CD4-positive, alpha-beta T cell treated with Interleukin-17A for 4 hours (primary cell): ENCODE data around the gene MX1.

ENCODE experiments used
- DNase-seq: peaks from one replicate; pipeline ENCODE4 v3.0.0-alpha.2; 2020; ENCODE audit warnings: mixed read lengths

Gene MX1

DNA sequence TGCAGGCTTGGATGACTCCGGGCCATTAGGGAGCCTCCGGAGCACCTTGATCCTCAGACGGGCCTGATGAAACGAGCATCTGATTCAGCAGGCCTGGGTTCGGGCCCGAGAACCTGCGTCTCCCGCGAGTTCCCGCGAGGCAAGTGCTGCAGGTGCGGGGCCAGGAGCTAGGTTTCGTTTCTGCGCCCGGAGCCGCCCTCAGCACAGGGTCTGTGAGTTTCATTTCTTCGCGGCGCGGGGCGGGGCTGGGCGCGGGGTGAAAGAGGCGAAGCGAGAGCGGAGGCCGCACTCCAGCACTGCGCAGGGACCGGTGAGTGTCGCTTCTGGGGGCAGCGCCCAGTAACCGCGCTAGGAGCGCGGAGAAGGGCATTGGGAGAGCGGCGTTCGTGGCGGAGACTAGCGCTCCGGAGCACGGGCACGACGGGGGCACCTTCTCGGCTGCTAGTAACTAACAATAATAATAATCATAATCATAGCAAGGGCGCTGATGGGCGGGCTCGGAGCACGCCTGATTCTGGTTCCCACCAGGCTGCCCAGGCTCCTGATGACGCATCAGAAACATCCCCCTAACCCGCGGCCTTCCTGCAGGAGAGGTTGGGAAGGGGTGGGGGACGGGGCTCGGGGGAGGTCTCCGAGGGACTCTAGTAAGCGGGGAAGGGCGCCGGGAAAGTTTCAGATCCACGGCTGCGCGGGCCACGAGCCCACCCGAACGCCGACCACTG is at the start of gene MX1:
Gene MX1 (plus strand): TSS at position 286 of the 722 bp plus-strand sequence. CDS start 5,832 bp downstream, outside the sequence.
- peak; percentile 90 for DNase-seq

DNA sequence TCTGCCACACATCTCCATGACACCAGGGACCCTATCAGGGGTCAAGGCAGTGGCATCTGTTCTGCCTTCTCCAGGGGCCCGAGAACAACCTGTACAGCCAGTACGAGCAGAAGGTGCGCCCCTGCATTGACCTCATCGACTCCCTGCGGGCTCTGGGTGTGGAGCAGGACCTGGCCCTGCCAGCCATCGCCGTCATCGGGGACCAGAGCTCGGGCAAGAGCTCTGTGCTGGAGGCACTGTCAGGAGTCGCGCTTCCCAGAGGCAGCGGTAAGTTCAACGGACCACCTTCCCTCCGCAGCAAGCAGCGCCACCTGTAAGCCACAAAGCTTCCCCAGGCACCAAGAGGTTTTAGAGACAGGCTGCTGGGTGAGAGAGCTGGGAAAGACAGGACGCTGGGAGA is 48.3 kb upstream of the MX1 start:
- DNase-seq, result no peak

DNA sequence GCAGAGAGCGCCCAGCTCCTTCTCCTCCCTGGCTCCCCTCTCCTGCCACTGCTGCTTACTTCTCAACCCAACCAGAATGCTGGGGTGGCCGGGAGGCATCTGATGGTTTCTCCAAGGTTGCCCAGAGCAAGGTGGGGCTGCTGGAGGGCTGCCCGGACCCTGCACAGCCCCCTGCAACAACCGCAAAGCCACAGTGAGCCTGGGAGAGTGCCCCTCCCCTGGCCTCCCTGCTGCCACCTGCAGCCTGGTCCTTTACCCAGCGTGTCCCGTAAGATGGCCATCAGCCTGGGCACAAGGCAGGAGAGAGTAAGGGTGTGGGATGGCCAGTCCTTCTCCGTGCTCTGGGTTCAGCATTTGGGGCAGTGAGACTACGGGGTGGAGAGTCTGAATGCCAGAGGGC is 47.2 kb upstream of the MX1 start:
- no peak for DNase-seq

DNA sequence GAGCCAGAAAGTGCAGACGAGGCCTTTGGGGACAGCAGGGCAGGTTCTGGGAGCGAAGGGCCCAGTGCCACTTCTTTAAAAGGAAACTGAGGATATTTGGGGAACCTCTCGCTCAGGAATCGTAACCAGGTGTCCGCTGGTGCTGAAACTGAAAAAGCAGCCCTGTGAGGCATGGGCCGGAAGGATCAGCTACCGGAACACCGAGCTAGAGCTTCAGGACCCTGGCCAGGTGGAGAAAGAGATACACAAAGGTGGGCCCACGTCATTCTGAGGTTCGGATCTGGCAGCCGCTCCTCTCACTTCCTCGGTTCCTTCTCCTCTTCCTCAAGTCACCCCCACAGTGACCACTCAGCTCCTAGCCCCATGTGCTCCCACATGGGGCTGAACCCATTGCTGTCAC is 46.1 kb upstream of the MX1 start:
- DNase-seq, result no peak

- no peak for DNase-seq
Measured at GRCh38 chr21:41381731-41382130, 44.3 kb upstream of the MX1 start.

- no peak for DNase-seq
Measured at GRCh38 chr21:41387042-41387819, 38.8 kb upstream of the MX1 start.

GRCh38 chr21:41387824-41388223 is 38.2 kb upstream of the MX1 start:
- DNase-seq, result no peak

- no peak for DNase-seq
Measured at GRCh38 chr21:41388259-41388658, 37.8 kb upstream of the MX1 start.

DNA sequence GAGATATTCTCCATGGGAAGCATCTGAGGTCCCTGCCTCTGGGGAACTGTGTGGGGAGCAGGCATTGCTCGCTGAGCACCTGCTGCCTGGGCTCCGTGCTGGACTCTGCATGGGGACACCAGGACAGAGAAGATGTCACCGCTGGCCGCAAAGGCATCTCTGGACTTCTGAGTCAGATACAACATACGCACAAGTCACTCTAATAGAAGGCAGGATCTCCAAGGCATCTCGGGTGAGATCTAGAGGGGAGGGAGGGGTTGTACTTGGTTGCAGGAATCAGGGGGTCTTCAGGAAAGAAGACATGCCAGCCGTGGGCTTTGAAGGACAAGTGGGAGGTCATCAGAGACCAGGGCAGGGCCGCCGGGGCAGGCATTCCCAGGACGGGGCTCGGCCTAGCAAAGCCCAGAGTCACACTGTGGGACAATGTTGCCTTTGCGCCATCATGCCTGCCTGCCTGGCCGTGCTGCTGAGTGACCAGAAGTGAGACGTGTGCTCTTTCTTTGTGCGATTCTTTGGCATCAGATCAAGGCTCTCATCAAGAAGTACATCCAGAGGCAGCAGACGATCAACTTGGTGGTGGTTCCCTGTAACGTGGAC is 35.9 kb upstream of the MX1 start:
- DNase-seq, result no peak

GRCh38 chr21:41393876-41394465 is 32.1 kb upstream of the MX1 start:
- DNase-seq, result no peak

- no peak for DNase-seq
Measured at GRCh38 chr21:41396558-41397075, 29.4 kb upstream of the MX1 start.

DNA sequence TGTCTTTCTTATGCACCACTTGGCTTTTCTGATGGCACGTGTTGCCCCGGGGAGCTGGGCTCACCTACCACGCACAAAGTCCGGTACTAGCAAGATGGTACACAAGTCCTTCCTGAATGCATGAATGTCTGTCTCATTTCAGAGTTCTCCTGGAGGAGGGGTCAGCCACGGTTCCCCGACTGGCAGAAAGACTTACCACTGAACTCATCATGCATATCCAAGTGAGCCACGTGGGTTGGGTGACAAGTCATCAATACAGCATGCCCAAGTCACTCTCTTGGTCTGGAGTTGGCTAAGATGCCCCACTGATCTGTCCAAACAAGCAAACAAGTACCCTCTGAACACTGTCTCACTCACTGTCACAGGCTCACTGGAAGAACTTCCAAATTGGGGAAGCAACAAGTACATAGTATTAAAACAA is 28.6 kb upstream of the MX1 start:
- no peak for DNase-seq

- DNase-seq, result no peak
Measured at GRCh38 chr21:41398251-41398650, 27.8 kb upstream of the MX1 start.

DNA sequence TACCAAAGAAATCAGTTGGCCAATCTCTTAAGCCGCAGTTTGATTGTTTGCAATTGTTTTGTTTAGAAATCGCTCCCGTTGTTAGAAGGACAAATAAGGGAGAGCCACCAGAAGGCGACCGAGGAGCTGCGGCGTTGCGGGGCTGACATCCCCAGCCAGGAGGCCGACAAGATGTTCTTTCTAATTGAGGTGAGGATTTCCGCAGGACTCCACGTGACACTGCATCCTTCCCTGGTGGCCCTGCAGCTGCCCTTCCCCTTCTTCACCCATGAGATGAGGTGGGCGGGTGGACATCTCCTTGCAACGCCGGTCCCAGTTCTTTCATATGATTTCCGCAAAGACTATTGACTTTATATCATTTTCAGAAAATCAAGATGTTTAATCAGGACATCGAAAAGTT is 27.2 kb upstream of the MX1 start:
- DNase-seq, result no peak

GRCh38 chr21:41399246-41399800 is 26.7 kb upstream of the MX1 start:
- no peak for DNase-seq

- no peak for DNase-seq
Measured at GRCh38 chr21:41402231-41402630, 23.8 kb upstream of the MX1 start.

GRCh38 chr21:41402796-41403195 is 23.2 kb upstream of the MX1 start:
- DNase-seq, result no peak

GRCh38 chr21:41403331-41403730 is 22.7 kb upstream of the MX1 start:
- no peak for DNase-seq

GRCh38 chr21:41403966-41404365 is 22.1 kb upstream of the MX1 start:
- DNase-seq, result no peak

DNA sequence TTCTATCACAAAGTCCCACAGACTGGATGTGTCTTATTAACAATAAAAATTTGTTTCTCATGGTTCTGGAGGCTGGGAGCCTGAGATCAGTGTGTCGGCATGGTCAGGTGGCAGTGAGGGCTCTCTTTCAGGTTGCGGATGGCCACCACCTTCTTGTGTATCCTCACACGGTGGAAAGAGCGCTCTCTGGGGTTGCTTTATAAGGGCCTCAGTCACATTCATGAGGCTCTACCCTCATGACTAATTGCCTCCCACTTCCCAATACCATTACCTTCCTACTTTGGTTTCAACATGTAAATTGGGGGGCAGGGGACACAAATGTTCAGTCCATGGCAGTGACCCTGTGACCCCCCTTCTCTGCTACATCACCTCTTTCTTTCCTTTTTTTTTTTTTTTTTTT is 20.7 kb upstream of the MX1 start:
- no peak for DNase-seq

DNA sequence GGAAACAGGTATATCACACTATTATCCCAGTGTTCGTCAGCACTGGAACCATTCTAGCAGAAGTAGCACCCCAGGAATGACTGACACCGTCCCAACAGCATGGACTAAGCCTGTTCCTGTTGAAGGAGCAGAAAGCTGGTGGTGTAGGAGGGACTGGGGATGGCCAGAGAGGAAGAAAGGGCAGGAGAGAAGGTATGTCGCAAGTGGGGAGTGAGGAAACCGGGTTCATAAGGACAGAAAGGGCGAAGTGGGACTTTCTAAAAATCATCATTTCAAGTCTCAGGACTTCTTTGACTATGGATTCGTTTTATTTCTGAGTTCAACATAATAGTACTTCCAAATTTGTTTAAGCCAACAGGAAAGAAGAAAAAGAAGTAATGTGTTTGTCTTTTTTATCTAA is 19.7 kb upstream of the MX1 start:
- DNase-seq, result no peak

- no peak for DNase-seq
Measured at GRCh38 chr21:41407541-41408460, 18.2 kb upstream of the MX1 start.
